ENCODE data around the gene HOXD9. TPM values are rescaled to one million over a fixed set of nuclear protein-coding genes. Genes with fewer than 3 reads are reported as not detected.

HOXD9 gene
- total RNA-seq, 1 experiment from 2014 or later: not detected

DNA sequence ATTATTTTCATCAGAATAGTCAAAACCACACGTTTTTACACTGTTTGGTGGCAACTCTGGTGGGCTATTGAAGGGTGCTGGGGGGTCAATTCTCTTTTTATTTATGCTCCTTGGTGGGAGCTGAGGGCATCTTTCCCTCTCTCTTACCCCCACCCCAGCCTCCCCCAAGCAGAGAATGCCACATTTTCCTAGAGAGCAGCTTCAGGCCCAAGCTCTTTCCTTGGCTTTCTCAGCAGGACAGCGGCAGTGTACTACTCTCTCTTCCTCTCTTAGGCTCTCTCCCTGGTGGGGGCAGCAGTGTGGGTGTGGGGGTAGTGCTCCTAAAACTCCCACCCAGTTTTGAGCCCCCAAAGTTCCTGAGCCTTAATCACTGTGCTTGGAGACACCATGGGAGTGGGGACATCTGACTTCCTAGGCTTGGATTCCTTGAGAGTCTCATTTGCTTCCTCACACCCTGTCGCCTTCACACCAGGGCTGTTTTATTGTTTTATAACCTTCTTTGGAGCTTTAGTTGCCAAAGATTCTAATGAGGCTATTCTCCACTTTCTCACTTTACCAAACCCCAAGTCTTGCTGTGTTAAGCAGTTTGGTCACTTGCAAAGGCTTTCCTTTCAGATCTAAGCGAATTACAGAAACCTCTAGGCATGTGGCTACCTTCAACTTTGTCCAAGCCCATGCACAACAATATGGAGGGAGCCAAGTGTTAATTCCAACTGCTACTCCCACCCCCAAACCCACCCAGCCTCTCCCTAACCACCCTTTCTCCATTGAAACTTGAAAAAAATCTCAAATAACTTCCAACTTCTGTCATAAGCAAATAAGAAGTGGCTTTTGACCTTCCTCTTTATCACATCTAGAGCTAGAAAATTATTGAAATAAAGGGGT is 22.8 kb downstream of the HOXD9 start:
- no peak overlapping the region for H4K8ac ChIP-seq (replicated peaks; ENCODE audit: insufficient read length, low read depth, low read length)
- no peaks in the 10 kb centered on the region for H3K9me3 ChIP-seq (ENCODE audit: control insufficient read depth, low read depth, low read length)
- no peaks in the 10 kb centered on the region for H3K4me1 ChIP-seq (ENCODE audit: insufficient read depth, low read length)
- H2BK12ac ChIP-seq (ENCODE audit: insufficient read length, low read depth, low read length): no peak overlapping the region
- H3K27ac ChIP-seq (ENCODE audit: insufficient read length, low read depth, low read length): no peak overlapping the region
- H3K18ac ChIP-seq (ENCODE audit: insufficient read length, low read depth, low read length): no peak overlapping the region
- H3K23ac ChIP-seq (ENCODE audit: insufficient read length, low read depth, low read length): no peak overlapping the region
- H2BK15ac ChIP-seq (ENCODE audit: low read depth, low read length): no peak overlapping the region; the same call in 1 of the 2 replicates
- no peaks in the 10 kb centered on the region for H3K23me2 ChIP-seq (ENCODE audit: insufficient read length, low read depth, low read length, poor library complexity, severe bottlenecking)
- TF ChIP-seq CTCF (conservative IDR thresholded peaks at IDR 0.05): no peak
- Mint-ChIP-seq H3K4me3 (no peak overlapping the region), H3K4me1 (peaks cover 2 to 15% of the 10 kb centered on the region in 2 experiments; a peak in 3 of 4 replicates), H3K27ac (no peak overlapping the region), H3K27me3 (ENCODE audit: low read depth) (peaks cover 98% of the 10 kb centered on the region), H3K36me3 (ENCODE audit: insufficient read depth in 1 of 3, low read depth in 3 of 3) (no peaks in the 10 kb centered on the region; a peak in 1 of 7 replicates), H3K9me3 (peaks cover 0 to 7% of the 10 kb centered on the region in 2 experiments; a peak in 4 of 5 replicates)
- H3K79me2 ChIP-seq (ENCODE audit: insufficient read depth, low read length): no peaks in the 10 kb centered on the region
- H3K9ac ChIP-seq (ENCODE audit: extremely low read depth, insufficient read length, low read length): no peak overlapping the region
- H3K27me3 ChIP-seq (ENCODE audit: insufficient read depth, low read length): peaks cover 88% of the 10 kb centered on the region
- H3K14ac ChIP-seq (ENCODE audit: insufficient read depth, low read length): no peak overlapping the region
- no peaks in the 10 kb centered on the region for H4K20me1 ChIP-seq (ENCODE audit: control insufficient read depth, insufficient read depth, insufficient read length)
- no peak overlapping the region for H4K5ac ChIP-seq (ENCODE audit: insufficient read length, low read depth, low read length)
- H3K56ac ChIP-seq (ENCODE audit: insufficient read length, low read depth, low read length): no peak overlapping the region
- no peak overlapping the region for H2BK20ac ChIP-seq (ENCODE audit: low read depth, low read length, poor library complexity, severe bottlenecking)
- no peak for DNase-seq
- no peak overlapping the region for H2BK120ac ChIP-seq (ENCODE audit: low read depth, low read length, poor library complexity, severe bottlenecking)
- WGBS (ENCODE audit: extremely low coverage, insufficient read length, low lambda C conversion rate): no CpG with 5 or more reads among the region's 4 CpGs
- H3K4me2 ChIP-seq (ENCODE audit: insufficient read depth, insufficient read length, low read length): no peak overlapping the region
- no peak overlapping the region for H2BK5ac ChIP-seq (ENCODE audit: insufficient read length, low read length)
- no peak overlapping the region for H2AK5ac ChIP-seq (ENCODE audit: insufficient read length, low read length)
- no peaks in the 10 kb centered on the region for H3K79me1 ChIP-seq (ENCODE audit: insufficient read depth, low read depth, low read length, poor library complexity, severe bottlenecking)
- H4K91ac ChIP-seq (ENCODE audit: insufficient read length, low read depth, low read length): no peak overlapping the region
- H2AFZ ChIP-seq (ENCODE audit: low read length): no peak overlapping the region
- no peak overlapping the region for H3T11ph ChIP-seq (ENCODE audit: low read length)
- H3K4ac ChIP-seq (ENCODE audit: low read depth, low read length): no peak overlapping the region

Data from H9 (cell line).